DMS 273 (cell line): ENCODE results near the gene AUTS2.
A peak's percentile ranks its signal among the peaks of the same experiment; 100 is the strongest.

Experiments
- DNase-seq: peaks from one replicate; lab custom pipeline; 2025; ENCODE audit not compliant: unreplicated experiment; lab: John Stamatoyannopoulos, UW

Gene AUTS2

GRCh38 chr7:70212281-70212680 is 614.0 kb downstream of the AUTS2 start:
- peak; percentile 93 for DNase-seq

- DNase-seq: no peak
Measured at GRCh38 chr7:70214071-70214470, 615.8 kb downstream of the AUTS2 start.

GRCh38 chr7:70215491-70215890 is 617.2 kb downstream of the AUTS2 start:
- no peak for DNase-seq

GRCh38 chr7:70217571-70217970 is 619.3 kb downstream of the AUTS2 start:
- DNase-seq: no peak

- DNase-seq: no peak
Measured at GRCh38 chr7:70218006-70218405, 619.7 kb downstream of the AUTS2 start.

- DNase-seq: no peak
Measured at GRCh38 chr7:70219061-70219460, 620.8 kb downstream of the AUTS2 start.

- DNase-seq: peak; percentile 29
Measured at GRCh38 chr7:70229242-70229641, 631.0 kb downstream of the AUTS2 start.

GRCh38 chr7:70230761-70231160 is 632.5 kb downstream of the AUTS2 start:
- no peak for DNase-seq

GRCh38 chr7:70233776-70234175 is 635.5 kb downstream of the AUTS2 start:
- no peak for DNase-seq

GRCh38 chr7:70237256-70237655 is 639.0 kb downstream of the AUTS2 start:
- DNase-seq: peak; percentile 61

GRCh38 chr7:70237831-70238575 is 639.7 kb downstream of the AUTS2 start:
- DNase-seq: peak; percentile 81

GRCh38 chr7:70239918-70240317 is 641.6 kb downstream of the AUTS2 start:
- DNase-seq: peak; percentile 99

GRCh38 chr7:70240873-70241272 is 642.6 kb downstream of the AUTS2 start:
- peak; percentile 36 for DNase-seq

- DNase-seq: no peak
Measured at GRCh38 chr7:70241536-70242175, 643.4 kb downstream of the AUTS2 start.

GRCh38 chr7:70242826-70243225 is 644.6 kb downstream of the AUTS2 start:
- peak; percentile 86 for DNase-seq

GRCh38 chr7:70243443-70243842 is 645.2 kb downstream of the AUTS2 start:
- DNase-seq: no peak

- no peak for DNase-seq
Measured at GRCh38 chr7:70257921-70258320, 659.6 kb downstream of the AUTS2 start.

GRCh38 chr7:70259502-70259901 is 661.2 kb downstream of the AUTS2 start:
- DNase-seq: no peak

GRCh38 chr7:70263471-70264255 is 665.4 kb downstream of the AUTS2 start:
- DNase-seq: no peak

- no peak for DNase-seq
Measured at GRCh38 chr7:70266186-70266585, 667.9 kb downstream of the AUTS2 start.

GRCh38 chr7:70267381-70268120 is 669.3 kb downstream of the AUTS2 start:
- DNase-seq: no peak
